Lower leg skin (tissue), 3 donors: ENCODE data around the gene RPL36.

ENCODE experiments used
- CTCF ChIP-seq, 3 donors: fragments of 450-650 bp; IDR thresholded peaks; one replicate each; pipeline ENCODE4 v1.5.1; 2016; ENCODE audit warnings: antibody characterized with exemption in 3 of 3, mild to moderate bottlenecking in 3 of 3, moderate library complexity in 2 of 3
- POLR2A ChIP-seq, 2 donors: fragments of 450-650 bp; IDR thresholded peaks; one replicate each; pipeline ENCODE4 v1.6.1; 2016 to 2017; ENCODE audit warnings: antibody characterized with exemption in 2 of 2, mild to moderate bottlenecking in 1 of 2, moderate library complexity in 1 of 2

GRCh38 chr19:5698635-5699422 is 8.7 kb downstream of the RPL36 start:
- TF ChIP-seq CTCF (IDR thresholded peaks at IDR 0.05) (no peak), POLR2A (IDR thresholded peaks at IDR 0.05) (no peak)
